ENCODE measurements around the gene KRT81. TPM values are rescaled to one million over a fixed set of nuclear protein-coding genes. Genes with fewer than 3 reads are reported as not detected.
A peak's percentile ranks its signal among the peaks of the same experiment; 100 is the strongest.
"Not testable (repeated sequence)": the region's sequence is repeated elsewhere in the genome, so short reads cannot be mapped to it uniquely, and the experiment has no call there.

Gene KRT81
- total and polyA plus RNA-seq, 2 donors (not counting 1 experiment from before 2014, with no cell fraction given) = not detected

GRCh38 chr12:52258335-52258901 lies 32.9 kb downstream of the KRT81 start:
- no peaks in the 10 kb centered on the region for H3K9me3 ChIP-seq (ENCODE audit: control insufficient read depth, insufficient read depth, low read depth, low read length)
- H3K27me3 ChIP-seq (ENCODE audit: control insufficient read depth, insufficient read depth, low read length) = peaks cover 31% of the 10 kb centered on the region
- H3K4me2 ChIP-seq (ENCODE audit: extremely low read depth, insufficient read depth, low read length) = peak overlapping the region; percentile 35
- H3K79me2 ChIP-seq (ENCODE audit: control insufficient read depth, insufficient read depth, low read length) = no peaks in the 10 kb centered on the region
- no peak overlapping the region for H3K9ac ChIP-seq (ENCODE audit: insufficient read depth, low read length)
- no peak overlapping the region for H3K27ac ChIP-seq (ENCODE audit: insufficient read depth, low read length)
- no peaks in the 10 kb centered on the region for H3K36me3 ChIP-seq (ENCODE audit: control insufficient read depth, insufficient read depth, low read length)
- peak; percentile 76 for TF ChIP-seq EZH2 (IDR thresholded peaks at IDR 0.05; ENCODE audit: low read length, missing control alignments)
- no peak for TF ChIP-seq CTCF (conservative IDR thresholded peaks at IDR 0.05 in 1 of 2, IDR thresholded peaks at IDR 0.05 in 1 of 2; ENCODE audit: low read depth in 1 of 2, low read length in 2 of 2)
- no peaks in the 10 kb centered on the region for H3K4me1 ChIP-seq (ENCODE audit: control insufficient read depth, extremely low read depth, insufficient read depth, low read length)
- peak; percentile 36 to 47 for DNase-seq (ENCODE audit: low read depth in 2 of 2)
- H2AFZ ChIP-seq (ENCODE audit: low read length) = no peak overlapping the region
- H3K4me3 ChIP-seq (replicated peaks in 1 of 4; ENCODE audit: control extremely low read depth in 1 of 4, insufficient read depth in 1 of 4, low read depth in 3 of 4, low read length in 4 of 4) = peak overlapping the region in 1 of 4 experiments; percentile 14
- no peaks in the 10 kb centered on the region for H4K20me1 ChIP-seq (ENCODE audit: control insufficient read depth, extremely low read depth, insufficient read depth, low read length)

GRCh38 chr12:52257922-52258321 lies 33.4 kb downstream of the KRT81 start:
- H3K36me3 ChIP-seq (ENCODE audit: control insufficient read depth, insufficient read depth, low read length); H2AFZ ChIP-seq (ENCODE audit: low read length); H3K9ac ChIP-seq (ENCODE audit: insufficient read depth, low read length); H3K4me1 ChIP-seq (ENCODE audit: control insufficient read depth, extremely low read depth, insufficient read depth, low read length); H4K20me1 ChIP-seq (ENCODE audit: control insufficient read depth, extremely low read depth, insufficient read depth, low read length); H3K9me3 ChIP-seq (ENCODE audit: control insufficient read depth, insufficient read depth, low read depth, low read length); H3K4me2 ChIP-seq (ENCODE audit: extremely low read depth, insufficient read depth, low read length); H3K4me3 ChIP-seq (replicated peaks in 1 of 4; ENCODE audit: control extremely low read depth in 1 of 4, insufficient read depth in 1 of 4, low read depth in 3 of 4, low read length in 4 of 4); DNase-seq (ENCODE audit: low read depth in 2 of 2); H3K27ac ChIP-seq (ENCODE audit: insufficient read depth, low read length); H3K79me2 ChIP-seq (ENCODE audit: control insufficient read depth, insufficient read depth, low read length): not testable (repeated sequence)
- TF ChIP-seq EZH2 (IDR thresholded peaks at IDR 0.05; ENCODE audit: low read length, missing control alignments) = peak; percentile 72
- H3K27me3 ChIP-seq (ENCODE audit: control insufficient read depth, insufficient read depth, low read length) = peaks cover 30% of the 10 kb centered on the region

- Histone ChIP-seq H2AFZ (ENCODE audit: low read length) (no peak overlapping the region), H3K27ac (ENCODE audit: insufficient read depth, low read length) (no peak overlapping the region), H4K20me1 (ENCODE audit: control insufficient read depth, extremely low read depth, insufficient read depth, low read length) (no peaks in the 10 kb centered on the region), H3K9me3 (ENCODE audit: control insufficient read depth, insufficient read depth, low read depth, low read length) (no peaks in the 10 kb centered on the region), H3K36me3 (ENCODE audit: control insufficient read depth, insufficient read depth, low read length) (no peaks in the 10 kb centered on the region), H3K4me1 (ENCODE audit: control insufficient read depth, extremely low read depth, insufficient read depth, low read length) (no peaks in the 10 kb centered on the region), H3K27me3 (ENCODE audit: control insufficient read depth, insufficient read depth, low read length) (peaks cover 32% of the 10 kb centered on the region), H3K4me2 (ENCODE audit: extremely low read depth, insufficient read depth, low read length) (no peak overlapping the region), H3K79me2 (ENCODE audit: control insufficient read depth, insufficient read depth, low read length) (no peaks in the 10 kb centered on the region), H3K4me3 (replicated peaks in 1 of 4; ENCODE audit: control extremely low read depth in 1 of 4, insufficient read depth in 1 of 4, low read depth in 3 of 4, low read length in 4 of 4) (no peak overlapping the region), H3K9ac (ENCODE audit: insufficient read depth, low read length) (no peak overlapping the region)
- no peak for DNase-seq (ENCODE audit: low read depth in 2 of 2)
- TF ChIP-seq CTCF (conservative IDR thresholded peaks at IDR 0.05 in 1 of 2, IDR thresholded peaks at IDR 0.05 in 1 of 2; ENCODE audit: low read depth in 1 of 2, low read length in 2 of 2) (no peak), EZH2 (IDR thresholded peaks at IDR 0.05; ENCODE audit: low read length, missing control alignments) (no peak)
Observed at GRCh38 chr12:52257074-52257551, 34.2 kb downstream of the KRT81 start.
